B cell (primary cell): ENCODE data around the gene MED15. TPM values are rescaled to one million over a fixed set of nuclear protein-coding genes. Genes with fewer than 3 reads are reported as not detected.
"Not testable (repeated sequence)": the region's sequence is repeated elsewhere in the genome, so short reads cannot be mapped to it uniquely, and the experiment has no call there.

ENCODE experiments used
- ATAC-seq: fragments of 200-7000 bp; cut with Tn5 transposase; one replicate; pipeline ENCODE4 v1.10.0; 2021; ENCODE audit warnings: low read depth, mild to moderate bottlenecking, moderate number of reproducible peaks, moderate library complexity
- CTCF ChIA-PET: fragments of 350-600 bp; sonication (Branson Sonifier 250); formaldehyde crosslinking; loops from one replicate; lab custom pipeline; 2021; ENCODE audit warnings: antibody characterized with exemption, inconsistent platforms; lab: Charles Lee
- POLR2A ChIA-PET: fragments of 350-600 bp; sonication (Branson Sonifier 250); formaldehyde crosslinking; loops from one replicate; lab custom pipeline; 2021; ENCODE audit warnings: antibody characterized with exemption; lab: Charles Lee
- DNase-seq: peaks from one replicate; pipeline ENCODE4 v3.0.0; 2013
- H2AFZ ChIP-seq: 2 replicates; pipeline ENCODE4 v1.6.1; 2012; ENCODE audit warnings: mild to moderate bottlenecking, low read depth, low read length; ENCODE audit not compliant: insufficient read depth, poor library complexity, severe bottlenecking
- H3K27ac ChIP-seq, 2 donors: 1 replicate in 1 of 2; 2 replicates in 1 of 2; pipeline ENCODE4 v1.5.1; 2012 to 2013; ENCODE audit warnings: low read length in 2 of 2, mild to moderate bottlenecking in 2 of 2, moderate library complexity in 1 of 2
- H3K27me3 ChIP-seq, 4 experiments: fragments of 200-600 bp in 1 of 4; sonication (generic) in 1 of 4; replicated peaks in 1 of 4; 1 replicate in 2 of 4; 2 replicates in 2 of 4; pipeline versions ENCODE4 v1.6.1 to v1.7.0; 2013 to 2016; ENCODE audit warnings: low read length in 3 of 4, mild to moderate bottlenecking in 2 of 4, mixed read lengths in 1 of 4, moderate library complexity in 1 of 4; ENCODE audit not compliant: insufficient read depth in 4 of 4, control insufficient read depth in 3 of 4; ENCODE audit errors: control extremely low read depth in 1 of 4
- H3K36me3 ChIP-seq, 2 experiments: replicated peaks in 1 of 2; 1 replicate in 1 of 2; 2 replicates in 1 of 2; pipeline versions ENCODE4 v1.6.1 to v1.7.1; 2013; ENCODE audit warnings: low read length in 1 of 2; ENCODE audit not compliant: insufficient read depth in 2 of 2, control insufficient read depth in 1 of 2; ENCODE audit errors: control extremely low read depth in 1 of 2, extremely low read depth in 1 of 2
- H3K4me1 ChIP-seq, 2 donors: fragments of 200-600 bp in 1 of 2; sonication (generic) in 1 of 2; 1 replicate in 1 of 2; 2 replicates in 1 of 2; pipeline versions ENCODE4 v1.5.1 to v1.6.1; 2013 to 2017; ENCODE audit warnings: low read length in 2 of 2; ENCODE audit not compliant: control insufficient read depth in 2 of 2, insufficient read depth in 2 of 2
- H3K4me2 ChIP-seq: replicated peaks from 2 replicates; pipeline ENCODE3; 2012; ENCODE audit warnings: mild to moderate bottlenecking, low read depth, low read length; ENCODE audit not compliant: poor library complexity, severe bottlenecking
- H3K4me3 ChIP-seq, 5 experiments: fragments of 200-600 bp in 1 of 5; sonication (generic) in 1 of 5; 1 replicate in 3 of 5; 2 replicates in 2 of 5; pipeline versions ENCODE4 v1.5.1 to v1.7.0; 2011 to 2016; ENCODE audit warnings: low read length in 4 of 5, mild to moderate bottlenecking in 4 of 5, low read depth in 2 of 5, control low read depth in 1 of 5, moderate library complexity in 1 of 5; ENCODE audit not compliant: insufficient read depth in 1 of 5; ENCODE audit errors: control extremely low read depth in 1 of 5, extremely low read depth in 1 of 5
- H3K79me2 ChIP-seq: fragments of 200-600 bp; sonication (generic); one replicate; pipeline ENCODE4 v1.6.0; 2016; ENCODE audit warnings: low read length; ENCODE audit not compliant: control insufficient read depth, insufficient read depth
- H3K9ac ChIP-seq: fragments of 200-600 bp; sonication (generic); 2 replicates; pipeline ENCODE4 v1.6.1; 2017; ENCODE audit warnings: mild to moderate bottlenecking, low read length, moderate library complexity
- H3K9me3 ChIP-seq, 3 donors: one replicate each; pipeline versions ENCODE4 v1.6.1 to v1.7.1; 2013; ENCODE audit warnings: low read length in 2 of 3; ENCODE audit not compliant: control insufficient read depth in 2 of 3, insufficient read depth in 1 of 3; ENCODE audit errors: control extremely low read depth in 1 of 3
- H4K20me1 ChIP-seq: 2 replicates; pipeline ENCODE4 v1.6.0; 2012; ENCODE audit warnings: mild to moderate bottlenecking, low read length; ENCODE audit not compliant: insufficient read depth, control insufficient read depth, poor library complexity, severe bottlenecking
- H3K27ac Mint-ChIP-seq: one replicate; pipeline ENCODE4 v1.8.0; 2021; ENCODE audit warnings: mixed read lengths
- H3K27me3 Mint-ChIP-seq: one replicate; pipeline ENCODE4 v1.8.0; 2021; ENCODE audit warnings: mixed read lengths
- H3K4me1 Mint-ChIP-seq: one replicate; pipeline ENCODE4 v1.8.0; 2021; ENCODE audit warnings: mixed read lengths
- H3K4me3 Mint-ChIP-seq: one replicate; pipeline ENCODE4 v1.8.0; 2021; ENCODE audit warnings: mixed read lengths
- H3K9me3 Mint-ChIP-seq: one replicate; pipeline ENCODE4 v1.8.0; 2022; ENCODE audit warnings: mixed read lengths; ENCODE audit not compliant: insufficient read depth
- CTCF ChIP-seq: fragments of 200-600 bp; IDR thresholded peaks from one replicate; pipeline ENCODE4 v1.8.0; 2022; ENCODE audit warnings: antibody characterized with exemption, mild to moderate bottlenecking
- EZH2 ChIP-seq: IDR thresholded peaks from 2 replicates; pipeline ENCODE4 v1.6.1; 2012; ENCODE audit warnings: borderline replicate concordance, low read depth, mild to moderate bottlenecking, moderate library complexity, low read length; ENCODE audit not compliant: insufficient read depth, poor library complexity, severe bottlenecking
- WGBS: methylation state at CpG from one replicate; pipeline ENCODE4 v1.1.5; 2013; ENCODE audit warnings: missing lambda C conversion rate; ENCODE audit not compliant: insufficient coverage; 5-methylcytosine and 5-hydroxymethylcytosine counted together
- intact Hi-C: fragments of 100-400 bp; cut with micrococcal nuclease; formaldehyde crosslinking; loops from one replicate; pipeline ENCODE4 v1.10.0; 2022
- polyA plus RNA-seq: library from polyadenylated mRNA; depleted of rRNA; stranded (reverse); fragments of >200 nt; gene quantifications from 2 replicates; pipeline ENCODE4 v1.2.3, GENCODE V29; 2012
- total RNA-seq, 2 donors: library from RNA; stranded (reverse); fragments of 120-200 nt in 1 of 2; gene quantifications; 1 replicate in 1 of 2; 2 replicates in 1 of 2; pipeline versions ENCODE4 v1.2.3 to v1.2.4, GENCODE V29; 2013 to 2022

Gene MED15
- total and polyA plus RNA-seq, 2 donors (not counting 1 experiment from before 2014, with no cell fraction given): 109 to 134 TPM

GRCh38 chr22:20542055-20542454 lies 34.6 kb downstream of the MED15 start:
- H3K79me2 ChIP-seq: peaks cover 83% of the 10 kb centered on the region
- no peak overlapping the region for H3K27ac Mint-ChIP-seq
- H3K4me1 Mint-ChIP-seq: peaks cover 8% of the 10 kb centered on the region

GRCh38 chr22:20542736-20543135 lies 35.3 kb downstream of the MED15 start:
- ATAC-seq (no peak), DNase-seq (no peak)
- intact Hi-C loops: no loop called here
- Histone ChIP-seq H3K36me3 (peaks cover 4 to 44% of the 10 kb centered on the region in 2 experiments), H3K4me2 (no peak overlapping the region), H4K20me1 (peaks cover 63% of the 10 kb centered on the region), H3K79me2 (peaks cover 82% of the 10 kb centered on the region), H3K27me3 (no peaks in the 10 kb centered on the region), H3K4me3 (no peak overlapping the region), H2AFZ (no peak overlapping the region), H3K9me3 (no peaks in the 10 kb centered on the region), H3K9ac (no peak overlapping the region), H3K4me1 (no peaks in the 10 kb centered on the region), H3K27ac (no peak overlapping the region)
- H3K27ac Mint-ChIP-seq: no peak overlapping the region
- ChIA-PET CTCF (no interaction called here), POLR2A (no interaction called here)
- H3K9me3 Mint-ChIP-seq: no peaks in the 10 kb centered on the region
- TF ChIP-seq CTCF (no peak), EZH2 (no peak)
- peaks cover 8% of the 10 kb centered on the region for H3K4me1 Mint-ChIP-seq
- H3K27me3 Mint-ChIP-seq: no peaks in the 10 kb centered on the region
- no peak overlapping the region for H3K4me3 Mint-ChIP-seq

More at GRCh38 chr22:20542055-20542454, 34.6 kb downstream of the MED15 start:
- Mint-ChIP-seq H3K9me3 (no peaks in the 10 kb centered on the region), H3K27me3 (no peaks in the 10 kb centered on the region), H3K4me3 (no peak overlapping the region)
- no peaks in the 10 kb centered on the region for H3K27me3 ChIP-seq
- H3K36me3 ChIP-seq: peaks cover 9 to 51% of the 10 kb centered on the region in 2 experiments
- no peak overlapping the region for H3K4me3 ChIP-seq
- H3K9me3 ChIP-seq: no peaks in the 10 kb centered on the region
- peaks cover 63% of the 10 kb centered on the region for H4K20me1 ChIP-seq
- ChIA-PET CTCF (no interaction called here), POLR2A (no interaction called here)
- ATAC-seq (no peak), DNase-seq (no peak)
- H3K4me1 ChIP-seq: no peaks in the 10 kb centered on the region
- H3K27ac ChIP-seq: no peak overlapping the region
- no peak for TF ChIP-seq EZH2
- no peak for TF ChIP-seq CTCF
- H3K4me2 ChIP-seq: no peak overlapping the region
- no peak overlapping the region for H2AFZ ChIP-seq
- intact Hi-C loops: no loop called here
- H3K9ac ChIP-seq: no peak overlapping the region
- WGBS: 100% methylated on average over 1 of the region's 3 CpGs

GRCh38 chr22:20545318-20545634 lies 37.9 kb downstream of the MED15 start:
- peaks cover 70% of the 10 kb centered on the region for H4K20me1 ChIP-seq
- H3K79me2 ChIP-seq: peaks cover 84% of the 10 kb centered on the region
- H3K27ac Mint-ChIP-seq, H3K27ac ChIP-seq, H3K4me2 ChIP-seq, POLR2A ChIA-PET, H3K27me3 ChIP-seq, CTCF ChIA-PET, H3K9ac ChIP-seq, ATAC-seq, H2AFZ ChIP-seq, intact Hi-C loops, H3K4me3 ChIP-seq, H3K9me3 Mint-ChIP-seq, H3K4me3 Mint-ChIP-seq, DNase-seq, H3K27me3 Mint-ChIP-seq, H3K9me3 ChIP-seq: not testable (repeated sequence)
- H3K4me1 Mint-ChIP-seq: peaks cover 28% of the 10 kb centered on the region
- WGBS: no CpG with 5 or more reads among the region's 3 CpGs
- peaks cover 4 to 24% of the 10 kb centered on the region in 2 experiments for H3K36me3 ChIP-seq
- H3K4me1 ChIP-seq: peaks cover 15 to 19% of the 10 kb centered on the region in 2 donors
